HUDEP-2 (cell line): ENCODE measurements around the gene TMEM229B.
A peak's percentile ranks its signal among the peaks of the same experiment; 100 is the strongest.

ENCODE experiments used
- DNase-seq, 76 experiments: peaks; one replicate each; lab custom pipeline; 2025; ENCODE audit not compliant: unreplicated experiment in 76 of 76; lab: John Stamatoyannopoulos, UW

The TMEM229B gene

DNA sequence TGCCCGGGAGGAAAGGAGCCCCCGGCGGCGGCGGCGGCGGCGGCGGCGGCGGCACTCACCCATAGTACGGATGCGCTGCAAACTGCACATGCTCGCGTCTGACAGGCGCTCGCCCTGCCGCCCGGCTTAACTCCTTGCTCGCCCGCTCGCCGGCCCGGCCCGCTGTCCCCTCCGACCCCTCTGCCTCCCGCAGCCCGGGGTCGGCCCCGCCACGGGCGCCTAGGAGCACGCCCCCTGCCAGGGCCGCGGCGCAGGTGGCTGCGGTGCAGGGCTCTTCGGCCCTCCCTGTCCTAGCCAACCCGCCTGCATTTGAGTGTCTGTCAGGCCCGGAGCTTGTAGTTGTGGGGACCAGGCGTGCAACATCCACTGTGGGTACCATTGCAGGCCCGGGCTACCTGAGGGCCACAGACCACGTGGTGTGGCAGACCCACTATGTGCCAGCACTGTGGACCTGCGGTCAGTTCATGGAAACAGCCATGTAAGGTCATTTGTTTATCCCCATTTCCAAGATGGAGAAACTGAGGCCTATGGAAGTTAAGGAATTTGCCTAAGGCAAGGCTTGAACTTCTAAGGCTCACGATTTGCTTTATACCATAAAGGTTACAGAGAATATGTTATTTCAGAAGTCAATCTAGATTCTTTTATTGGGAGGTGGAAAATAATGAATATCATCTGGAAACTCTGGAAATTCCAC lies 27.0 kb upstream of the TMEM229B start:
- peak in 2 of 76 experiments; percentile 11 to 13 for DNase-seq

DNA sequence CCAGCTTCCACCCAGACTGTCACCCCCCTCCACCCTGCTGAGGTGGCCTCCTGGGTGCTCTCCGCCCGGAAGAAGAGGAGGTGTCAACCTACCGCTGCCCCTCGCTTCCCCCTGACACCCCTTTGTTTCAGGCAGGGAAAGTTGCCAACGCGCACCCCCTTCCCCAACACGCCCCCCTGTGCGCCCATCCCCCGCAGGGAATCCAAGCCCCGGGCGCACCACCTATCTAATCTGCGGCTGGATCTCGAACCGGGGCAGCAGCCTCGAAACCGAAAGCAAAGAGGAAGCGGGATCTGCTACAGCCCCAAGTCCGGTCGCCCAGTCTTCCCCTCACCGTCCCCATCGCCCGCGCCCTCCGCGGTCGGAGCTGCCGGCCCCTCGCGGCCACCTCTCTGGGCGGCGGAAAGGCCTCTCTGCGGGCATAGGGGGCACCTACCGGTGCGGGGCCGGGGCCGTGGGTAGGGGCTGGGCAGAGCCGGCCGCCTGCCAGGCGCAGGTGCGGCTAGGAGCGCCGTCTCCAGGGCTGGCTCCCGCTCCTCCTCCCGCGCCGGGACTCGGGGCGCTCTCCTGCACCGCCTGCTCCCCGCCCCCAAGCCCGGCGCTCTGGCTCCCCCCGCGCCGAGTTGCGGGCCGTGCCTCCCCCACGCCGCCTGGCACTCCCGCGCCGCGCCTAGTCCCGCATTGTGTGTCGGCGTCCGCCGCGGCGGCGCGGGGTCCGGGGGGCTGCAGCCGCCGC lies 26.3 kb upstream of the TMEM229B start:
- DNase-seq: peak in 2 of 76 experiments; percentile 2 to 12

DNA sequence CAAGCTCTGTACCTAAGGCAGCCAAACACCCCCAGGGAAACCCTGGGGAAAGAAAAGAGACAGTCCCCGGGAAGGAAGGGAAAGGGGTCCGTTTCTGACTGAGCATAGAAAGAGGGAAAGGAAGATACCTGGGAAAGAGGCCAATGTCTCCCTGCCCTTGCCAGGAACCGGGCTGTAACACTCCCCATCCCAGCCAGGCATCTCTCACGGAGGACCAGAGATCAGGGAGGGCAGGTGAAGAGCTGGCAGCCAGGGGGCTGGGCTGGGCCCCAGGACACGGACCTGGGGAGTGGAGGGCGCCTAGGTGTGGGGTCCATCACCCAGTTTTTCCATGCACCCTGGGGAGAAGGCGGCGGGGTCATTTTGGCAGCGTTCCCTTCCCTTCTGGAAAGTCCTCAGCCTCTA lies 25.7 kb upstream of the TMEM229B start:
- DNase-seq: no peak

DNA sequence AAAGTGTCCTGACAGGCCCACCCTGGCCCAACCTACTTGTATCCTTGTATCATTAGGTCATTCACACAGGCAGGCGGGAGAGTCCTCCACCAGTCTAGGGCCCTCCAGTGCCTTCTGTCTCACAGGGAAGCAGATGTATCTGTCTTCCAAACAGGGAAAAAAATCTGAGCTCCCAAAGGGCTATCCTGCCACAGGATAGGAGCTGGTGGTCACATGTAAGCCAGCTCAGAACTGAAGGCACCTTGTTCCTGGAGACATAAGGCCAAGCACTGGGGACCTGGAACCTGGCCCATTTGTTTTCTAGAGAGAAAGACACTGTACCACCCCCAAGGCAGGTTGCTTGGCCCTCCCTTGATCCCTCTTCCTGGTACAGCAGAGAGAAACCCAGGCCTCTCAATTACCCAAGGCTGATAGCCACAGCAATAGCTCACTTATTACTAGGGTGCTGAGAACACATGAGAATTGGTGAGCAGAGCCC lies 25.1 kb upstream of the TMEM229B start:
- DNase-seq: no peak

GRCh38 chr14:67512463-67513310 lies 24.2 kb upstream of the TMEM229B start:
- no peak for DNase-seq

DNA sequence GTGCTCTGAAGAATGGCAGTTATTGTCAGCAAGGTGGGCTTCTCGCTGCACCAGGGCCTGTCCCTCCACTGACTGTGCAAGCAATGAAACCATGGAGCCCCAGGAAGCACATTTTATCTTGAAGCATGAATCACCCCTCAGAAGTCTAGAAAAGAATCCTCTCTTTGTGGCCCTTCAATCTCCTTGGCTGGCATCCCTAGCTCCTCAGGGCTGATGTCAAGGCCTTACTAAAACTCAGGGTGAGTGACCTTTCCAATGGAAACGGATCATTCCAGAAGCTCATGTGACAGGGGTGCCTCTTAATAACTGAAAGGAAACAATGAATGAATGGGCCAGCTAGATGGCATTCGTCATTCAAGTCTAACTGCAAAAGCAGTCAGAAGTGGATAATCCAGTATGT lies 22.3 kb upstream of the TMEM229B start:
- no peak for DNase-seq

DNA sequence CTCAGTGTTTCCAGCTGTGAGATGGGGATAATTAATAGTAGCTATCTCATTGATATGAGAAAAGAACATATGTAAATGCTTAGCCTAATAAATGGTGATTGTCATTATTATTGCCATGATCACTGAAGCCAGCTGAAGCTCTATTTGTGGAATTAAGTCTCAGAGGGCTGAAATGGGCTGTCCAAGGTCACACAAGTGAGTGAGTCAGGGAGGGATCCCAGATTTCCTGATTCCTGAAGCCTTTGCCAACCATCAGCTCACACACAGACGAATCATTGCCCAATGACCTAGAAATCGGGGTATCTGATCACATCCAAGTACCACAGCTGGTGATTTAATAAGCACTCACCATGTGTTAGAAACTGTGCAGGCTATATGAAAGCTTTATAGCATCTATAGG lies 21.6 kb upstream of the TMEM229B start:
- no peak for DNase-seq

- DNase-seq: no peak
These were observed 20.4 kb upstream of the TMEM229B start for GRCh38 chr14:67508956-67509355.

DNA sequence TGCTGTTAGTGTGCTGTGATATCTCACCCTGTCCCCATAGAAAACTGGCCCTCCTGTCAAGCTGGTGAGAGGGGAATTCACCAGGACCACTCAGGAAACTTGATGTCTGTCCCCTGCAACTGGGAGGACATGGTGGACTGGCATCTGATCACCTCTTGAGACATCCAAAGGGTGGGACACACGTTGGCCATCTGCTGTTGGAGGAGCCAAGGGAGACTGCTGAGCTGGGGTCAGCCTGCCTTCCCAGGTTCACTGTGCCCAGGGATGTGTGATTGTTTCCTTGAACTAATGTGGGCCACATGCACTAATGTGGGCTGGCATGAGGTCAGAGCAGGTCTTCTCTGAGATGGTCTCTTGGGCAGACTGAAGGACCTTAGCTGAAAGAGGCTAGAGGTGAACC lies 16.7 kb upstream of the TMEM229B start:
- DNase-seq: no peak

DNA sequence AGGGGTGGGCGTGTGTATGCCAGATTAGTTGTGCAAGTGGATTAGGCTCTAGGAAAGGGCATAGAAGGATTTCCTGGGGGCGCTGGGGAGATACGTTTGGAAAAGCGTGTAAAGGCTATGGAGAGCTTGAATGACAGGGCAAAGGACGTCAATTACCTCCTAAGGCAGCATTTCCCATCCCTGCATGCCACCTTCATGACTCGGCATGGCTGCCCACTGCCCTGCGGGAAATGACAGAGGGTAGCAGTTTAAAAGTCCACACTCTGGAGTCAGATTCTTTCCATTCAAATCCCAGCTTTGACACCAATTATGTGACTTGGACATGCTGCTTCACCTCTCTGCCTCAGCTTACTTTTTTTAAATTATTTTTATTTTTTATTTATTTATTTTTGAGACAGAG lies 14.8 kb upstream of the TMEM229B start:
- DNase-seq: no peak

GRCh38 chr14:67502867-67503266 lies 14.3 kb upstream of the TMEM229B start:
- no peak for DNase-seq

DNA sequence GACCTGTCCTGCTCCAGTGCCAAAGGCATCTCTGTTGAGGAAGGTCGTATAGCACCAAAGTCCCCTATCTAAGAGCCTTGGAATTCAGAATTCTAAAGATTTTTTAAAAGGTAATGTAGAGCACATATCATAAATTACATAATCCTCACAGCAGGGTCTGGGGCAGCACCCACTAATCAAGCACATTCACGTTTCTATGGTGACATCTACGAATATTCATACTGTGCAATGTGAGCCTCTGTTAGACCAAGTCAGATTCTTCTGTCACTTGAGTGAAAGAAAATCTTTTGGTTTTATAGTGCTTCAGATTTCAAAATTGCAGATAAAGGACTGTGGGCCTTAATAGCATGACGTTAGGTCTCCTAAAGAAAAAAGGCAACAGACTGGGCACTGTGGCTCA lies 13.1 kb upstream of the TMEM229B start:
- DNase-seq: no peak

DNA sequence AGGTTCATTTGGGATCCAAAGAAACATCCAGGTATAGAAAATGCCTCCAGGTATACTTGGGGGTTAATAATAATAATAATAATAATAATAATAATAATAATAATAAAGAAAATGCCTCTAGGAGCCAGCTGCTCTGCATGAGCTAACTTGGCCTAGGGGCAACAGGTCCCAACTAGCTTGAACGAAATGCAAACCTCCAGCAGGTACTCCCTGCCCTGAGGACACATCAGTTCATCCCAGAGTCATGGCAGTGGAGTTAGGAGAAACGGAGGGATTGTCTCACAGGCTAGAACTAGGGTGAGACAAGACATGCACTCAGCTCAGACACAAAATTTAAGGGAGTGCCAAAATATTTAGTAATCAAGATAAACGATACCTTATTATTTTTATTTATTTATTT lies 12.5 kb upstream of the TMEM229B start:
- no peak for DNase-seq

GRCh38 chr14:67497716-67498115 lies 9.2 kb upstream of the TMEM229B start:
- DNase-seq: no peak

DNA sequence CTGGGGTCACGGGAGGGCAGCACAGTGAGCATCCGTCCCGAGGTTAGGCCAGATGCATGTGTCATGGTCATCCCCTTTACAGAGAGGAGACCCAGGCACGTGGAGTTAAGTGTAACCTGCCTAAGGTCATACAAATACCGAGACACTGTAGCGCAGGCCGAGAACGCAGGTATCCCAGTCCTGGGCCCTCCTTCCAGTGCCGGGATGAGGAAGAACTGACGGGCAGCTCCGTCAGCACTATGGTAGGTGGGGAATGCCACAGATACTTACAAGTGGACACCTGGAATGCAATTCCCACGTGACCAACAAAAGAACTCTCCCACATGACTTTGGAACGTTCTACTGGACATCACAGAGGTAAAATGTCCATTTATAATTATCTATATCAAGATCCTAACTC lies 8.7 kb upstream of the TMEM229B start:
- DNase-seq: no peak

DNA sequence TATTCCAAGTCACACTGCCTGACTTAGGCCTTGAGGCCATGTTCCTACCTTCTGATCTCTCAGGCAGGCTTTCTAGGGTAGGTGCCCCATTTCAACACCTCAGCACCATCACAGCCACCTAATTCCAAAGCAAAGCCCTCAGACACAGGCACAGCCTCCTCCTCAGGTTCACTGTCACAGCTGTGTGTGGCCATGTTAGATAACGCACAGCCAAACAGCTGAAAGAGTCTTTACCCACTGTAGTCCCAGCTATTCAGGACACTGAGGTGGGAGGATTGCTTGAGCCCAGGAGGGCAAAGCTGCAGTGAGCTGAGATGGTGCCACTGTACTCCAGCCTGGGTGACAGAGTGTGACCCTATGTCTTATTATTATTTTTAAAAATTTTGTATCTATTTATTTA lies 7.3 kb upstream of the TMEM229B start:
- peak in 3 of 76 experiments; percentile 8 to 29 (median 10) for DNase-seq

GRCh38 chr14:67493092-67493717 lies 4.7 kb upstream of the TMEM229B start:
- no peak for DNase-seq

GRCh38 chr14:67492538-67492937 lies 4.0 kb upstream of the TMEM229B start:
- DNase-seq: no peak

- no peak for DNase-seq
These were observed 3.4 kb upstream of the TMEM229B start for GRCh38 chr14:67491741-67492507.

DNA sequence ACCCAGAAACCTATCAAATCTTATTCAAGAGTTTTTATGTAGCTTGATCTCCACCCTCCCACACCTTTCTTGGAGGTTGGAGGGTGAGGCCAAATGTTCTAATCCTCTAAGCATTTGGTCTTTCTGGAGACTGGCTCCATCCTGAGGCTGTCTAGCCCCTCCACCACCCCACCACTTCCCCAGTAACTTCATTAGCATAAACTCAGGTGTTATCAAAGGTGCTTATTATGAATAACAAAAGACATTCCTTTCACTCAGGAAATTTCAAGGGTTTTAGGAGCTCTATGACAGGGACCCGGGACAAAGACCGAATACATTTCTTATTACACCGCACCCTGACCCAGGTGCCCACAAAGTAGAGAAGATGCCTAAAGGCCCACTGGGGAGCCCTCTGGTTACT lies 2.8 kb upstream of the TMEM229B start:
- no peak for DNase-seq
